Measurements from ENCODE around the gene CYB5R3. TPM values are rescaled to one million over a fixed set of nuclear protein-coding genes. Genes with fewer than 3 reads are reported as not detected.
"Not testable (repeated sequence)": the region's sequence is repeated elsewhere in the genome, so short reads cannot be mapped to it uniquely, and the experiment has no call there.

The CYB5R3 gene
- polyA plus RNA-seq, 1 of the 3 experiments (the other 2 are of a cell fraction): 106 TPM

DNA sequence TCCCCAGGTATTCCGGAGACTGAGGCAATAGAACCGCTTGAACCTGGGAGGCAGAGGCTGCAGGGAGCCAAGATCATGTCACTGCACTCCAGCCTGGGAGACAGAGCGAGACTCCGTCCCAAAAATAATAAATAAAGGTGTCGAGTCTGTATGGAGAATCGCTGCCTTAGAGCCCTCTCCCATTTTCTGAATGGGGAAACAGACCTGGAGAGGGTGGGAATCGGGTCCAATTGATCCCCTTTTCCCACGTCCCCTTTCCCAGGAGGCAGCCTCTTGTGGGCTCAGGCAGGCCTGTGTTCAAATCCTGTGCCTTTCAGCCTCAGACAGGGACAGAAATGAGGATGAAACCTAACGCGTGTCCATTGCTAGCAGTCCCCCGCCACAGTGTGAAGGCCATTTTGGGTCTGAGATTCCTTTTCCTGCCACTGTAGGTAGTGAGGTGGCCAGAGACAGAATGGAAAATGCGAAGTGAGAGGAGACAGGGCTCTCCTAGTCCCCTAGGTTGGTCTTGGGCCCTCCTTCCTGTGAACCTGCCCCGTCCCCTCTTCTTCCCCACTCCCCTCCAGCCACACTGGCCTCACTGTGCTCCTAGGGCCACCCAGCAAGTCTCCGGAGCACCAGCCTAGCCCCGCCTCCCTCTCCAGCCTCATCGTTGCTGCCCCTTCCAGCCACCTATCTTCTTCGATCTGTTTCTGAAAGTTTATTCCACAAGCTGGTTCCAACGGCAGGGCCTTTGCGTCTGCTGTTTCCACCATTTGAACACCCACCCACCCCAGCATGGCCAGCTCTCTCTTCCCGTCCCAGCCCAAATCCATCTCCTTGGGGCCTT is 31.8 kb downstream of the CYB5R3 start:
- Histone ChIP-seq H3K9me3 (no peaks in the 10 kb centered on the region), H3K79me2 (ENCODE audit: insufficient read depth) (peaks cover 18% of the 10 kb centered on the region), H4K20me1 (ENCODE audit: insufficient read depth) (peaks cover 9% of the 10 kb centered on the region; the same call in 1 of the 2 replicates), H3K27me3 (ENCODE audit: insufficient read depth) (no peaks in the 10 kb centered on the region), H3F3A (replicated peaks; ENCODE audit: insufficient read depth) (peaks cover 10% of the 10 kb centered on the region), H3K4me2 (no peak overlapping the region), H3K27ac (ENCODE audit: low read depth in 2 of 2, low read length in 1 of 2) (no peak overlapping the region), H2AFZ (ENCODE audit: low read depth) (no peak overlapping the region), H3K4me1 (ENCODE audit: control insufficient read depth in 1 of 2, insufficient read depth in 2 of 2, low read depth in 1 of 2, low read length in 1 of 2) (peaks cover 6 to 11% of the 10 kb centered on the region in 2 experiments; a peak in 2 of 4 replicates), H3K4me3 (ENCODE audit: low read depth in 2 of 2, low read length in 1 of 2) (no peak overlapping the region), H3K9ac (no peak overlapping the region), H3K9me2 (no peaks in the 10 kb centered on the region), H3K36me3 (replicated peaks in 1 of 2; ENCODE audit: control insufficient read depth in 1 of 2, insufficient read depth in 2 of 2, low read length in 1 of 2) (no peaks in the 10 kb centered on the region)
- ChIA-PET POLR2A (no interaction called here), CTCF (no interaction called here)
- DNase-seq: no peak
- TF ChIP-seq TEAD4 (IDR thresholded peaks at IDR 0.05; ENCODE audit: borderline replicate concordance, insufficient read depth): no peak
- TF ChIP-seq FOSL2 (IDR thresholded peaks at IDR 0.05; ENCODE audit: borderline replicate concordance, low read depth): no peak
- TF ChIP-seq, protein P1, sequence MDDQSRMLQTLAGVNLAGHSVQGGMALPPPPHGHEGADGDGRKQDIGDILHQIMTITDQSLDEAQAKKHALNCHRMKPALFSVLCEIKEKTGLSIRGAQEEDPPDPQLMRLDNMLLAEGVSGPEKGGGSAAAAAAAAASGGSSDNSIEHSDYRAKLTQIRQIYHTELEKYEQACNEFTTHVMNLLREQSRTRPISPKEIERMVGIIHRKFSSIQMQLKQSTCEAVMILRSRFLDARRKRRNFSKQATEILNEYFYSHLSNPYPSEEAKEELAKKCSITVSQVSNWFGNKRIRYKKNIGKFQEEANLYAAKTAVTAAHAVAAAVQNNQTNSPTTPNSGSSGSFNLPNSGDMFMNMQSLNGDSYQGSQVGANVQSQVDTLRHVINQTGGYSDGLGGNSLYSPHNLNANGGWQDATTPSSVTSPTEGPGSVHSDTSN (IDR thresholded peaks at IDR 0.05): no peak
- no peak for TF ChIP-seq RAD21 (IDR thresholded peaks at IDR 0.05; ENCODE audit: low read length)
- TF ChIP-seq RCOR1 (IDR thresholded peaks at IDR 0.05; ENCODE audit: low read length): no peak
- TF ChIP-seq, protein P2, sequence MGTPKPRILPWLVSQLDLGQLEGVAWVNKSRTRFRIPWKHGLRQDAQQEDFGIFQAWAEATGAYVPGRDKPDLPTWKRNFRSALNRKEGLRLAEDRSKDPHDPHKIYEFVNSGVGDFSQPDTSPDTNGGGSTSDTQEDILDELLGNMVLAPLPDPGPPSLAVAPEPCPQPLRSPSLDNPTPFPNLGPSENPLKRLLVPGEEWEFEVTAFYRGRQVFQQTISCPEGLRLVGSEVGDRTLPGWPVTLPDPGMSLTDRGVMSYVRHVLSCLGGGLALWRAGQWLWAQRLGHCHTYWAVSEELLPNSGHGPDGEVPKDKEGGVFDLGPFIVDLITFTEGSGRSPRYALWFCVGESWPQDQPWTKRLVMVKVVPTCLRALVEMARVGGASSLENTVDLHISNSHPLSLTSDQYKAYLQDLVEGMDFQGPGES (IDR thresholded peaks at IDR 0.05; ENCODE audit: low read depth, low read length): no peak
- no peak for TF ChIP-seq NRF1 (IDR thresholded peaks at IDR 0.05; ENCODE audit: low read depth, low read length)
- TF ChIP-seq SMC3 (IDR thresholded peaks at IDR 0.05; ENCODE audit: low read depth, low read length): no peak
- TF ChIP-seq, protein P3, sequence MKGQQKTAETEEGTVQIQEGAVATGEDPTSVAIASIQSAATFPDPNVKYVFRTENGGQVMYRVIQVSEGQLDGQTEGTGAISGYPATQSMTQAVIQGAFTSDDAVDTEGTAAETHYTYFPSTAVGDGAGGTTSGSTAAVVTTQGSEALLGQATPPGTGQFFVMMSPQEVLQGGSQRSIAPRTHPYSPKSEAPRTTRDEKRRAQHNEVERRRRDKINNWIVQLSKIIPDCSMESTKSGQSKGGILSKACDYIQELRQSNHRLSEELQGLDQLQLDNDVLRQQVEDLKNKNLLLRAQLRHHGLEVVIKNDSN (IDR thresholded peaks at IDR 0.05; ENCODE audit: borderline replicate concordance, low read depth): no peak
- no peak for TF ChIP-seq CHD2 (IDR thresholded peaks at IDR 0.05; ENCODE audit: low read length, partially characterized antibody)
- TF ChIP-seq FOXJ3 (CRISPR knock-in tag; IDR thresholded peaks at IDR 0.05): no peak
- no peak for TF ChIP-seq NFIC (IDR thresholded peaks at IDR 0.05; ENCODE audit: borderline replicate concordance)
- TF ChIP-seq, protein P4, sequence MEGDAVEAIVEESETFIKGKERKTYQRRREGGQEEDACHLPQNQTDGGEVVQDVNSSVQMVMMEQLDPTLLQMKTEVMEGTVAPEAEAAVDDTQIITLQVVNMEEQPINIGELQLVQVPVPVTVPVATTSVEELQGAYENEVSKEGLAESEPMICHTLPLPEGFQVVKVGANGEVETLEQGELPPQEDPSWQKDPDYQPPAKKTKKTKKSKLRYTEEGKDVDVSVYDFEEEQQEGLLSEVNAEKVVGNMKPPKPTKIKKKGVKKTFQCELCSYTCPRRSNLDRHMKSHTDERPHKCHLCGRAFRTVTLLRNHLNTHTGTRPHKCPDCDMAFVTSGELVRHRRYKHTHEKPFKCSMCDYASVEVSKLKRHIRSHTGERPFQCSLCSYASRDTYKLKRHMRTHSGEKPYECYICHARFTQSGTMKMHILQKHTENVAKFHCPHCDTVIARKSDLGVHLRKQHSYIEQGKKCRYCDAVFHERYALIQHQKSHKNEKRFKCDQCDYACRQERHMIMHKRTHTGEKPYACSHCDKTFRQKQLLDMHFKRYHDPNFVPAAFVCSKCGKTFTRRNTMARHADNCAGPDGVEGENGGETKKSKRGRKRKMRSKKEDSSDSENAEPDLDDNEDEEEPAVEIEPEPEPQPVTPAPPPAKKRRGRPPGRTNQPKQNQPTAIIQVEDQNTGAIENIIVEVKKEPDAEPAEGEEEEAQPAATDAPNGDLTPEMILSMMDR (IDR thresholded peaks at IDR 0.05): no peak
- no peak for TF ChIP-seq TCF12 (IDR thresholded peaks at IDR 0.05)
- TF ChIP-seq, protein P5, sequence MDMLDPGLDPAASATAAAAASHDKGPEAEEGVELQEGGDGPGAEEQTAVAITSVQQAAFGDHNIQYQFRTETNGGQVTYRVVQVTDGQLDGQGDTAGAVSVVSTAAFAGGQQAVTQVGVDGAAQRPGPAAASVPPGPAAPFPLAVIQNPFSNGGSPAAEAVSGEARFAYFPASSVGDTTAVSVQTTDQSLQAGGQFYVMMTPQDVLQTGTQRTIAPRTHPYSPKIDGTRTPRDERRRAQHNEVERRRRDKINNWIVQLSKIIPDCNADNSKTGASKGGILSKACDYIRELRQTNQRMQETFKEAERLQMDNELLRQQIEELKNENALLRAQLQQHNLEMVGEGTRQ (IDR thresholded peaks at IDR 0.05; ENCODE audit: borderline replicate concordance, low read depth, low read length): no peak
- no peak for TF ChIP-seq TAF1 (IDR thresholded peaks at IDR 0.05; ENCODE audit: borderline replicate concordance, low read depth, low read length)
- TF ChIP-seq YY1 (IDR thresholded peaks at IDR 0.05; ENCODE audit: low read depth): no peak
- 87% methylated on average over 11 of the region's 20 CpGs for WGBS (ENCODE audit: low lambda C conversion rate)

DNA sequence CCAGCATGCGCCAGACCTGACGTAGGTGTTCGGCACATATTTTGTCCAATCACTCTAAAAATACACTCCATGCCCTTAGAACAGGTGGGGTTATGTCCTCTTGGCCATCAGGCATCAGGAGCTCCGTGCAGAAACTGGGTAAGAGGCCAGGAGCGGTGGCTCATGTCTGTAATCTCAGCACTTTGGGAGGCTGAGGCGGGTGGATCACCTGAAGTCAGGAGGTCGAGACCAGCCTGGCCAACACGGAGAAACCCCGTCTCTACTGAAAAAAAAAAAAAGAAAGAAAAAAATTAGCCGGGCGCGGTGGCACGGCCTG is 33.4 kb downstream of the CYB5R3 start:
- H3K9me3 ChIP-seq; H2AFZ ChIP-seq (ENCODE audit: low read depth); H3K36me3 ChIP-seq (replicated peaks in 1 of 2; ENCODE audit: control insufficient read depth in 1 of 2, insufficient read depth in 2 of 2, low read length in 1 of 2); H3K9me2 ChIP-seq; H3K27me3 ChIP-seq (ENCODE audit: insufficient read depth); CTCF ChIA-PET: not testable (repeated sequence)
- peaks cover 11 to 12% of the 10 kb centered on the region in 2 experiments; a peak in 2 of 4 replicates for H3K4me1 ChIP-seq (ENCODE audit: control insufficient read depth in 1 of 2, insufficient read depth in 2 of 2, low read depth in 1 of 2, low read length in 1 of 2)
- peak overlapping the region; percentile 21 to 32; a peak in 1 of 4 replicates for H3K4me3 ChIP-seq (ENCODE audit: low read depth in 2 of 2, low read length in 1 of 2)
- peaks cover 34% of the 10 kb centered on the region for H3K79me2 ChIP-seq (ENCODE audit: insufficient read depth)
- DNase-seq: peak; percentile 34
- H3K9ac ChIP-seq: peak overlapping the region; percentile 87
- peaks cover 10% of the 10 kb centered on the region for H3F3A ChIP-seq (replicated peaks; ENCODE audit: insufficient read depth)
- peak overlapping the region; percentile 81 for H3K4me2 ChIP-seq
- H3K27ac ChIP-seq (ENCODE audit: low read depth in 2 of 2, low read length in 1 of 2): peak overlapping the region; percentile 95 to 96
- POLR2A ChIA-PET: interaction anchor here (0.6 to 1.8 kb wide), 5 partner anchors 11 to 70 kb away, joined by 3 to 6 read pairs (median 3); partner anchors contain the start of gene CYB5R3
- 24% methylated on average over 13 of the region's 13 CpGs for WGBS (ENCODE audit: low lambda C conversion rate)
- peaks cover 15% of the 10 kb centered on the region; the same call in 1 of the 2 replicates for H4K20me1 ChIP-seq (ENCODE audit: insufficient read depth)

Measured in SK-N-SH (cell line).